GM23338 (cell line): ENCODE results near the gene TMEM126B. TPM values are rescaled to one million over a fixed set of nuclear protein-coding genes. Genes with fewer than 3 reads are reported as not detected.

Experiments
- ATAC-seq: fragments of 200-7000 bp; cut with Tn5 transposase; 3 replicates; pipeline ENCODE4 v1.9.1; 2020
- DNase-seq: peaks from one replicate; pipeline ENCODE4 v3.0.0-alpha.2; 2015; ENCODE audit warnings: low spot score
- H2AFZ ChIP-seq: fragments of 200-600 bp; sonication (generic); 2 replicates; pipeline ENCODE4 v1.8.0; 2016; ENCODE audit warnings: antibody characterized with exemption, mild to moderate bottlenecking, moderate library complexity
- H3F3A ChIP-seq: fragments of 200-600 bp; sonication (generic); replicated peaks from 2 replicates; pipeline ENCODE4 v1.8.0; 2017; ENCODE audit warnings: antibody characterized with exemption, mixed run types, low read depth
- H3K27ac ChIP-seq: fragments of 200-600 bp; sonication (generic); 2 replicates; pipeline ENCODE4 v1.6.1; 2016; ENCODE audit warnings: low read depth
- H3K27me3 ChIP-seq: fragments of 200-600 bp; sonication (generic); 2 replicates; pipeline ENCODE4 v1.8.0; 2016; ENCODE audit warnings: mild to moderate bottlenecking, mixed run types, moderate library complexity; ENCODE audit not compliant: insufficient read depth
- H3K36me3 ChIP-seq: fragments of 200-600 bp; sonication (generic); 2 replicates; pipeline ENCODE4 v1.8.0; 2016; ENCODE audit warnings: mild to moderate bottlenecking; ENCODE audit not compliant: insufficient read depth
- H3K4me1 ChIP-seq: fragments of 200-600 bp; sonication (generic); 2 replicates; pipeline ENCODE4 v1.8.0; 2016; ENCODE audit warnings: mild to moderate bottlenecking, moderate library complexity; ENCODE audit not compliant: insufficient read depth
- H3K4me2 ChIP-seq: fragments of 200-600 bp; sonication (generic); 2 replicates; pipeline ENCODE4 v1.7.1; 2017; ENCODE audit warnings: mixed run types
- H3K4me3 ChIP-seq: fragments of 200-600 bp; sonication (generic); 2 replicates; pipeline ENCODE4 v1.6.1; 2016; ENCODE audit warnings: mixed run types
- H3K79me2 ChIP-seq: fragments of 200-600 bp; sonication (generic); replicated peaks from 2 replicates; pipeline ENCODE4 v1.8.0; 2017; ENCODE audit warnings: mild to moderate bottlenecking; ENCODE audit not compliant: insufficient read depth
- H3K9me2 ChIP-seq: fragments of 200-600 bp; sonication (generic); 2 replicates; pipeline ENCODE4 v1.8.0; 2017; ENCODE audit not compliant: insufficient read depth
- H4K20me1 ChIP-seq: fragments of 200-600 bp; sonication (generic); replicated peaks from 2 replicates; pipeline ENCODE4 v1.8.0; 2017; ENCODE audit warnings: mild to moderate bottlenecking; ENCODE audit not compliant: insufficient read depth
- H3K27ac Mint-ChIP-seq: 2 replicates; pipeline ENCODE4 v1.8.0; 2020; ENCODE audit warnings: inconsistent platforms, mild to moderate bottlenecking, moderate library complexity, mixed read lengths
- H3K27me3 Mint-ChIP-seq: 3 replicates; pipeline ENCODE4 v1.8.0; 2022; ENCODE audit warnings: low read depth, mild to moderate bottlenecking, moderate library complexity, mixed read lengths, inconsistent platforms; ENCODE audit not compliant: insufficient read depth, poor library complexity
- H3K36me3 Mint-ChIP-seq: 3 replicates; pipeline ENCODE4 v1.8.0; 2021; ENCODE audit warnings: low read depth, mild to moderate bottlenecking, inconsistent platforms, moderate library complexity, mixed read lengths
- H3K4me1 Mint-ChIP-seq: 3 replicates; pipeline ENCODE4 v1.8.0; 2020; ENCODE audit warnings: mild to moderate bottlenecking, inconsistent platforms, mixed read lengths
- H3K4me3 Mint-ChIP-seq: 3 replicates; pipeline ENCODE4 v1.8.0; 2021; ENCODE audit warnings: moderate library complexity, mild to moderate bottlenecking, inconsistent platforms, mixed read lengths
- H3K9me3 Mint-ChIP-seq: 3 replicates; pipeline ENCODE4 v1.8.0; 2020; ENCODE audit warnings: moderate library complexity, mild to moderate bottlenecking, inconsistent platforms, mixed read lengths
- CREB1 ChIP-seq: fragments of 250-450 bp; sonication (Bioruptor Pico); IDR thresholded peaks from 2 replicates; pipeline ENCODE4 v1.5.0; 2020; ENCODE audit warnings: low read depth, mild to moderate bottlenecking, moderate library complexity
- CTCF ChIP-seq, 2 experiments: fragments of 200-600 bp in 1 of 2; sonication (generic) in 1 of 2; conservative IDR thresholded peaks; 2 replicates each; pipeline versions ENCODE4 v1.5.1 to v1.6.1; 2016 to 2017; ENCODE audit warnings: antibody characterized with exemption in 2 of 2, low read depth in 2 of 2, mild to moderate bottlenecking in 2 of 2, moderate library complexity in 1 of 2
- ETS1 ChIP-seq: IDR thresholded peaks from 2 replicates; pipeline ENCODE4 v1.6.1; 2016; ENCODE audit warnings: antibody characterized with exemption
- EZH2 ChIP-seq: fragments of 200-600 bp; sonication (generic); IDR thresholded peaks from one replicate; pipeline ENCODE4 v1.8.0; 2017; ENCODE audit warnings: antibody characterized with exemption, mild to moderate bottlenecking, low read depth; ENCODE audit not compliant: unreplicated experiment
- EZH2phosphoT487 ChIP-seq: fragments of 200-600 bp; sonication (generic); IDR thresholded peaks from one replicate; pipeline ENCODE4 v1.8.1; 2018; ENCODE audit warnings: antibody characterized with exemption; ENCODE audit not compliant: unreplicated experiment
- JUNB ChIP-seq: IDR thresholded peaks from one replicate; pipeline ENCODE4 v1.6.1; 2016; ENCODE audit warnings: antibody characterized with exemption; ENCODE audit not compliant: unreplicated experiment
- NANOG ChIP-seq: IDR thresholded peaks from 2 replicates; pipeline ENCODE4 v1.6.1; 2016; ENCODE audit warnings: antibody characterized with exemption, borderline replicate concordance
- POLR2AphosphoS5 ChIP-seq: IDR thresholded peaks from 2 replicates; pipeline ENCODE4 v1.6.1; 2016; ENCODE audit warnings: antibody characterized with exemption, low read depth
- REST ChIP-seq: IDR thresholded peaks from one replicate; pipeline ENCODE4 v1.6.1; 2018; ENCODE audit warnings: antibody characterized with exemption; ENCODE audit not compliant: unreplicated experiment
- STAT1 ChIP-seq: IDR thresholded peaks from one replicate; pipeline ENCODE4 v1.6.1; 2016; ENCODE audit warnings: antibody characterized with exemption; ENCODE audit not compliant: unreplicated experiment
- ZNF114 ChIP-seq: fragments of 250-450 bp; sonication (Bioruptor Pico); IDR thresholded peaks from 2 replicates; pipeline ENCODE4 v1.5.0; 2020; ENCODE audit warnings: mild to moderate bottlenecking, moderate library complexity
- ZNF331 ChIP-seq: fragments of 250-450 bp; sonication (Bioruptor Pico); IDR thresholded peaks from 2 replicates; pipeline ENCODE4 v1.5.0; 2020; ENCODE audit warnings: low read depth, mild to moderate bottlenecking, moderate library complexity
- ZNF462 ChIP-seq: fragments of 250-450 bp; sonication (Bioruptor Pico); IDR thresholded peaks from 2 replicates; pipeline ENCODE4 v1.5.0; 2020; ENCODE audit warnings: mild to moderate bottlenecking, moderate library complexity
- polyA plus RNA-seq: library from polyadenylated mRNA; unstranded; fragments of >200 nt; fragmentation: Nextera tagmentation; extraction: Ambion mirVana; gene quantifications from 2 replicates; pipeline ENCODE4 v1.2.1, GENCODE V29; 2016
- total RNA-seq: library from RNA; depleted of rRNA; stranded (reverse); fragments of >200 nt; shearing (Covaris generic); gene quantifications from 2 replicates; pipeline ENCODE4 v1.2.3, GENCODE V29; 2014

Gene TMEM126B
- total and polyA plus RNA-seq, 2 experiments from 2014 or later, result 93.0 to 169 TPM

- Mint-ChIP-seq H3K36me3 (no peaks in the 10 kb centered on the region; the same call in 2 of the 3 replicates), H3K4me3 (no peak within 1 kb of the TSS)
- H4K20me1 ChIP-seq, result no peaks in the 10 kb centered on the region
Measured at GRCh38 chr11:85685820-85686459, 57.5 kb downstream of the TMEM126B start, which contains the start of gene CCDC89. CCDC89 (minus strand) TSS chr11:85686195; CDS start chr11:85686130, 65 bp downstream.

More at GRCh38 chr11:85685820-85686459, 57.5 kb downstream of the TMEM126B start, which contains the start of gene CCDC89:
- H3K4me1 ChIP-seq, result no peaks in the 10 kb centered on the region; the same call in 1 of the 2 replicates
- peak; percentile 61 for ATAC-seq
- H3K9me3 Mint-ChIP-seq, result no peaks in the 10 kb centered on the region
- H3K27ac Mint-ChIP-seq, result no peak within 1 kb of the TSS; the same call in none of the 2 replicates
- no peak within 1 kb of the TSS for H3K4me2 ChIP-seq
- peaks cover 4% of the 10 kb centered on the region for H3K27me3 Mint-ChIP-seq
- H3K79me2 ChIP-seq, result no peaks in the 10 kb centered on the region
- peaks cover 4% of the 10 kb centered on the region; the same call in 2 of the 3 replicates for H3K4me1 Mint-ChIP-seq
- H3K27ac ChIP-seq, result no peak within 1 kb of the TSS
- H3K4me3 ChIP-seq, result no peak within 1 kb of the TSS
- H3F3A ChIP-seq, result no peaks in the 10 kb centered on the region
- H3K27me3 ChIP-seq, result no peaks in the 10 kb centered on the region
- no peak for TF ChIP-seq EZH2phosphoT487
- TF ChIP-seq EZH2, result no peak
- TF ChIP-seq REST, result no peak
- TF ChIP-seq ETS1, result no peak
- TF ChIP-seq NANOG, result no peak
- no peak for TF ChIP-seq STAT1
- no peak for TF ChIP-seq POLR2AphosphoS5
- no peak for TF ChIP-seq CREB1 (CRISPR knock-in tag)
- TF ChIP-seq ZNF331 (CRISPR knock-in tag), result no peak
- TF ChIP-seq CTCF (conservative IDR thresholded peaks at IDR 0.05; ENCODE audit: low read depth in 2 of 2), result no peak
- no peak for TF ChIP-seq JUNB
- TF ChIP-seq ZNF462, result no peak
- no peak for TF ChIP-seq ZNF114 (CRISPR knock-in tag)
- no peaks in the 10 kb centered on the region for H3K36me3 ChIP-seq
- H3K9me2 ChIP-seq, result no peaks in the 10 kb centered on the region
- peak; percentile 46 for DNase-seq
- H2AFZ ChIP-seq, result peak within 1 kb of the TSS; percentile 73; the same call in 1 of the 2 replicates
